ENCODE data around the gene MTHFS.

The MTHFS gene

DNA sequence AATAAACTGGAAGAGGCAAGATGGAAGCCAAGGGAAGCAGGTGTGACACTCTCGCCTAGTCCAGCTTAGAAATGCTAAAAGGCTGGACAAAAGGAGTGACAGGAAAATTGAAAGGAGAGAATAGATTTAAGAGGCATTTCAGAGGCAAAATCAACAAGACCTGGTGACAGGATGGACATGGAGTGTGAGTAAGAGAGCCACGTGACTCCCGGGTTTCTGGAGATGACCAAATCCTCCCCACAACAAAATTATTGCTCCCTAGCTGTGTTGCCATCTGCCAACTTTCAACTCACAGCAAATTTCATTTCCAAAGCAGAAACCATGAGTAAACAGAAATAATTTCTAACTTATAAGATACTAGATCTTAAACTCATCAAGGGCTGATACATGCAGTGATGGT, 52.6 kb downstream of the MTHFS start:
- Histone ChIP-seq H3K4me2 (ENCODE audit: low read length, poor library complexity, severe bottlenecking) (no peak overlapping the region), H2AFZ (ENCODE audit: low read depth, low read length) (no peak overlapping the region), H3K27me3 (ENCODE audit: control insufficient read depth in 1 of 2, insufficient read depth in 1 of 2, low read length in 2 of 2) (no peaks in the 10 kb centered on the region), H2BK120ac (ENCODE audit: low read depth, low read length) (no peak overlapping the region), H3K27ac (ENCODE audit: low read length, poor library complexity, severe bottlenecking) (no peak overlapping the region), H3K4me1 (ENCODE audit: control insufficient read depth, insufficient read depth, low read depth, low read length) (no peaks in the 10 kb centered on the region), H2BK5ac (ENCODE audit: low read depth, low read length, poor library complexity, severe bottlenecking) (no peak overlapping the region), H3K18ac (ENCODE audit: low read depth in 1 of 2, low read length in 2 of 2) (no peak overlapping the region), H3K14ac (ENCODE audit: low read length in 2 of 2) (no peak overlapping the region), H3K9ac (ENCODE audit: low read length) (peak overlapping the region; percentile 34), H4K8ac (ENCODE audit: low read length) (no peak overlapping the region), H4K91ac (ENCODE audit: low read length) (no peak overlapping the region), H3K4ac (ENCODE audit: low read depth in 1 of 2, low read length in 2 of 2) (no peak overlapping the region), H2BK12ac (ENCODE audit: low read length in 2 of 2) (no peak overlapping the region), H3K23ac (ENCODE audit: low read length in 2 of 2) (no peak overlapping the region), H3K4me3 (ENCODE audit: insufficient read depth in 1 of 2, low read depth in 1 of 2, low read length in 2 of 2) (no peak overlapping the region), H2AK5ac (ENCODE audit: low read length, severe bottlenecking) (no peak overlapping the region), H3K79me1 (replicated peaks; ENCODE audit: low read length, poor library complexity, severe bottlenecking) (peaks cover 22% of the 10 kb centered on the region), H3K36me3 (ENCODE audit: control insufficient read depth in 1 of 2, insufficient read depth in 2 of 2, low read depth in 1 of 2, low read length in 2 of 2) (peaks cover 2 to 22% of the 10 kb centered on the region in 2 experiments), H2BK15ac (ENCODE audit: low read depth, poor library complexity, severe bottlenecking) (no peak overlapping the region), H3K9me3 (ENCODE audit: control insufficient read depth, low read length) (no peaks in the 10 kb centered on the region)
- WGBS = 80% methylated on average over 3 of the region's 3 CpGs
- DNase-seq = no peak

DNA sequence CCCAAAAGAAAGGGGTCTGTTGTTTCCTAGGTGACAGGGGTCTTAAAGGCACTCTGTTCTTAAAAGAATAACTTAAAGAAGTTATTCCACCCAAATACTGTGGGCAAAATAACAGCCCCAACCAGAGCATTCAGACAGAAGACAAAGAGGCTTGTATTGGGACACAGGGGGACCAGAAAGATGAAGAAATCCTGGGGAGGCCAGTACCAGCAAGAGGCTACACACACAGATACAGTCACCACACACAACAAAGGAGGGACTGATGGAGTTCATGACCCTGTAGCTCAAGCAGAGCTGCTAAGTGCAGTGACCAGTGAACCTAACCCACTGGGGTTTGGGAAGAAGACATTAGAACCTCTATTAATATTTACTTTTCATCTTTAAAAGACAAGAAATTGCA, 59.0 kb downstream of the MTHFS start:
- H2AK5ac ChIP-seq (ENCODE audit: low read length, severe bottlenecking) = no peak overlapping the region
- H3K9me3 ChIP-seq (ENCODE audit: control insufficient read depth, low read length) = no peaks in the 10 kb centered on the region
- H4K91ac ChIP-seq (ENCODE audit: low read length) = no peak overlapping the region
- no peak overlapping the region for H2BK5ac ChIP-seq (ENCODE audit: low read depth, low read length, poor library complexity, severe bottlenecking)
- H3K23ac ChIP-seq (ENCODE audit: low read length in 2 of 2) = no peak overlapping the region
- no peak overlapping the region for H3K14ac ChIP-seq (ENCODE audit: low read length in 2 of 2)
- DNase-seq = no peak
- no peak overlapping the region for H4K8ac ChIP-seq (ENCODE audit: low read length)
- no peak overlapping the region for H3K4me3 ChIP-seq (ENCODE audit: insufficient read depth in 1 of 2, low read depth in 1 of 2, low read length in 2 of 2)
- H2BK15ac ChIP-seq (ENCODE audit: low read depth, poor library complexity, severe bottlenecking) = no peak overlapping the region
- peaks cover 3% of the 10 kb centered on the region for H3K79me1 ChIP-seq (replicated peaks; ENCODE audit: low read length, poor library complexity, severe bottlenecking)
- peaks cover 1% of the 10 kb centered on the region for H3K4me1 ChIP-seq (ENCODE audit: control insufficient read depth, insufficient read depth, low read depth, low read length)
- H2BK12ac ChIP-seq (ENCODE audit: low read length in 2 of 2) = no peak overlapping the region
- no peak overlapping the region for H3K27ac ChIP-seq (ENCODE audit: low read length, poor library complexity, severe bottlenecking)
- H3K18ac ChIP-seq (ENCODE audit: low read depth in 1 of 2, low read length in 2 of 2) = no peak overlapping the region
- no peak overlapping the region for H3K9ac ChIP-seq (ENCODE audit: low read length)
- H3K4me2 ChIP-seq (ENCODE audit: low read length, poor library complexity, severe bottlenecking) = no peak overlapping the region
- no peak overlapping the region for H2BK120ac ChIP-seq (ENCODE audit: low read depth, low read length)
- peaks cover 8 to 37% of the 10 kb centered on the region in 2 experiments for H3K36me3 ChIP-seq (ENCODE audit: control insufficient read depth in 1 of 2, insufficient read depth in 2 of 2, low read depth in 1 of 2, low read length in 2 of 2)
- H3K4ac ChIP-seq (ENCODE audit: low read depth in 1 of 2, low read length in 2 of 2) = no peak overlapping the region
- H3K27me3 ChIP-seq (ENCODE audit: control insufficient read depth in 1 of 2, insufficient read depth in 1 of 2, low read length in 2 of 2) = no peaks in the 10 kb centered on the region
- no peak overlapping the region for H2AFZ ChIP-seq (ENCODE audit: low read depth, low read length)

DNA sequence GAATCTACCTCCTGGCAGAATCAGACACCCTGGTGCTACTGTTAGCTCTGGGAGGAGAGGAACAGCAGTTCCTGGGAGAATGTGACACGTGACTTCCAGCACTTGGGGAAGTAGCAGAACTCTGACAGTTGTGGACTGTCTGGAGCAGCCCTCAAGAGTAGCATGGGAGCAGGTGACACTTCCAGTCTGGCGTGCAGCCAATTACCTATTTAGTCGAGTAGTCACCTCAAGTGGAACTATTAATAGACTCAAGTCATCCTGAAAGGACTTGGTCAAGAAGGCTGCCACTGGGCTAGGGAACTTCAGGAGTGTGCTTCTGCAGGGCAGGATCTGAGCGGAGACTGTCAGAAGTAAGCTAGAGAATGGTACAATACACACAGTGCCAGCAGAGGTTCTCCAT, 62.3 kb downstream of the MTHFS start:
- 92% methylated on average over 4 of the region's 4 CpGs for WGBS

DNA sequence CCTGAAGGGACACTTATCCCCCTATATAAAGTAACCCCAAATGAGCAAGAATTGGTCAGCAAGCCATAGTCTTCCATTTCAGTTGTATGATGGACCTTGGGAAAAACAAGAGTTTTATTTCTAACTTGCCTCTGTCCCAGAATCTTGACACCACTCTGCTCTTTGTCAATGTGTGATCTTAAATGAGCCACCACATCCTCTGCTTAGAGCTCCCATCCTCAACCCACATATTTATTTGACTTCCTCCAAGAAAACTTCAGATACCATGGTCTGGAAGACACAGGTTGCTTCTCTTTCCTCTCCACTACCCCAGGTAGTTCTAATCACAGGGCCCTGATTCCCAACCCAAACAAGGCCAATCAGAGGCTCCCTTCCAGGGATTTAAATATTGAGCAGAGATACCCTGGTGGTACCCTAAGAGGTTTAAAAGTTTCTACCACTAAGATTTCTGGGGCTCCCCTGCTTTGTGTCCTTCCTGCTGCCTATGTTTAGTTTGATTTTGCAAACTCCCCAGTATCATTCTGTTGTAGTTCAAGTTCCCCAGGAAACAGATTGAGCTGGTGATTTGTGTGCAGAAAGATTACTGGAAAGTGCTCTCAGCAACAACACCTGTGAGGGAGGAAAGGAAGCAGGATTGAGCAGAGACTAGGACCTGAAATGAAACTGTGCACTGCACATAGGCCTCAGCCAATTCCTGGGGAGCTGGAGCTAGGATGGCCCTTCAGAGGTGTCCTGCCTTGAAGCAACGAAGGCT, 64.3 kb downstream of the MTHFS start:
- Histone ChIP-seq H3K23ac (ENCODE audit: low read length in 2 of 2) (no peak overlapping the region), H3K4ac (ENCODE audit: low read depth in 1 of 2, low read length in 2 of 2) (no peak overlapping the region), H3K4me3 (ENCODE audit: insufficient read depth in 1 of 2, low read depth in 1 of 2, low read length in 2 of 2) (no peak overlapping the region), H3K9ac (ENCODE audit: low read length) (no peak overlapping the region), H2BK15ac (ENCODE audit: low read depth, poor library complexity, severe bottlenecking) (no peak overlapping the region), H3K79me1 (replicated peaks; ENCODE audit: low read length, poor library complexity, severe bottlenecking) (no peaks in the 10 kb centered on the region), H3K36me3 (ENCODE audit: control insufficient read depth in 1 of 2, insufficient read depth in 2 of 2, low read depth in 1 of 2, low read length in 2 of 2) (peaks cover 16 to 29% of the 10 kb centered on the region in 2 experiments), H3K9me3 (ENCODE audit: control insufficient read depth, low read length) (peaks cover 7% of the 10 kb centered on the region), H3K27me3 (ENCODE audit: control insufficient read depth in 1 of 2, insufficient read depth in 1 of 2, low read length in 2 of 2) (no peaks in the 10 kb centered on the region), H3K18ac (ENCODE audit: low read depth in 1 of 2, low read length in 2 of 2) (no peak overlapping the region), H3K4me2 (ENCODE audit: low read length, poor library complexity, severe bottlenecking) (no peak overlapping the region), H4K8ac (ENCODE audit: low read length) (no peak overlapping the region), H4K91ac (ENCODE audit: low read length) (no peak overlapping the region), H3K27ac (ENCODE audit: low read length, poor library complexity, severe bottlenecking) (no peak overlapping the region), H2BK5ac (ENCODE audit: low read depth, low read length, poor library complexity, severe bottlenecking) (no peak overlapping the region), H2AK5ac (ENCODE audit: low read length, severe bottlenecking) (no peak overlapping the region), H2BK12ac (ENCODE audit: low read length in 2 of 2) (no peak overlapping the region), H2BK120ac (ENCODE audit: low read depth, low read length) (no peak overlapping the region), H2AFZ (ENCODE audit: low read depth, low read length) (no peak overlapping the region), H3K14ac (ENCODE audit: low read length in 2 of 2) (no peak overlapping the region), H3K4me1 (ENCODE audit: control insufficient read depth, insufficient read depth, low read depth, low read length) (no peaks in the 10 kb centered on the region)
- 76% methylated on average over 1 of the region's 1 CpG for WGBS
- DNase-seq = no peak

More for the DNA sequence above, 62.3 kb downstream of the MTHFS start:
- Histone ChIP-seq H2AK5ac (ENCODE audit: low read length, severe bottlenecking) (no peak overlapping the region), H3K4ac (ENCODE audit: low read depth in 1 of 2, low read length in 2 of 2) (no peak overlapping the region), H3K9me3 (ENCODE audit: control insufficient read depth, low read length) (peaks cover 3% of the 10 kb centered on the region), H3K4me3 (ENCODE audit: insufficient read depth in 1 of 2, low read depth in 1 of 2, low read length in 2 of 2) (no peak overlapping the region), H3K9ac (ENCODE audit: low read length) (no peak overlapping the region), H2BK12ac (ENCODE audit: low read length in 2 of 2) (no peak overlapping the region), H3K4me2 (ENCODE audit: low read length, poor library complexity, severe bottlenecking) (no peak overlapping the region), H4K91ac (ENCODE audit: low read length) (no peak overlapping the region), H3K18ac (ENCODE audit: low read depth in 1 of 2, low read length in 2 of 2) (no peak overlapping the region), H3K4me1 (ENCODE audit: control insufficient read depth, insufficient read depth, low read depth, low read length) (peaks cover 1% of the 10 kb centered on the region), H3K36me3 (ENCODE audit: control insufficient read depth in 1 of 2, insufficient read depth in 2 of 2, low read depth in 1 of 2, low read length in 2 of 2) (peaks cover 16 to 40% of the 10 kb centered on the region in 2 experiments), H3K23ac (ENCODE audit: low read length in 2 of 2) (no peak overlapping the region), H3K14ac (ENCODE audit: low read length in 2 of 2) (peak overlapping the region in 1 of 2 experiments; percentile 55), H2BK5ac (ENCODE audit: low read depth, low read length, poor library complexity, severe bottlenecking) (no peak overlapping the region), H2BK15ac (ENCODE audit: low read depth, poor library complexity, severe bottlenecking) (no peak overlapping the region), H3K79me1 (replicated peaks; ENCODE audit: low read length, poor library complexity, severe bottlenecking) (no peaks in the 10 kb centered on the region), H3K27ac (ENCODE audit: low read length, poor library complexity, severe bottlenecking) (no peak overlapping the region), H2AFZ (ENCODE audit: low read depth, low read length) (no peak overlapping the region), H2BK120ac (ENCODE audit: low read depth, low read length) (no peak overlapping the region), H4K8ac (ENCODE audit: low read length) (no peak overlapping the region), H3K27me3 (ENCODE audit: control insufficient read depth in 1 of 2, insufficient read depth in 1 of 2, low read length in 2 of 2) (no peaks in the 10 kb centered on the region)
- no peak for DNase-seq
